ENCODE results near the gene NBL1.
"Not testable (repeated sequence)": the region's sequence is repeated elsewhere in the genome, so short reads cannot be mapped to it uniquely, and the experiment has no call there.

The NBL1 gene

GRCh38 chr1:19629357-19629756 is 14.8 kb upstream of the NBL1 start:
- TF ChIP-seq CTCF (IDR thresholded peaks at IDR 0.05; ENCODE audit: borderline replicate concordance, control extremely low read depth, extremely low read depth, insufficient read depth, missing control alignments) = no peak
- DNase-seq (ENCODE audit: low spot score) = no peak
- in situ Hi-C loops (cut with MboI; ENCODE audit: low sequenced_read_pairs, unreplicated experiment) = no loop called here

GRCh38 chr1:19630192-19630591 is 13.9 kb upstream of the NBL1 start:
- DNase-seq (ENCODE audit: low spot score); in situ Hi-C loops (cut with MboI; ENCODE audit: low sequenced_read_pairs, unreplicated experiment): not testable (repeated sequence)

- in situ Hi-C loops (cut with MboI; ENCODE audit: low sequenced_read_pairs, unreplicated experiment) = no loop called here
- DNase-seq (ENCODE audit: low spot score) = no peak
- TF ChIP-seq CTCF (IDR thresholded peaks at IDR 0.05; ENCODE audit: borderline replicate concordance, control extremely low read depth, extremely low read depth, insufficient read depth, missing control alignments) = no peak
Observed at GRCh38 chr1:19630720-19631395, 13.3 kb upstream of the NBL1 start.

GRCh38 chr1:19632211-19632610 is 11.9 kb upstream of the NBL1 start:
- no peak for DNase-seq (ENCODE audit: low spot score)
- in situ Hi-C loops (cut with MboI; ENCODE audit: low sequenced_read_pairs, unreplicated experiment) = no loop called here

GRCh38 chr1:19633106-19633505 is 11.0 kb upstream of the NBL1 start:
- in situ Hi-C loops (cut with MboI; ENCODE audit: low sequenced_read_pairs, unreplicated experiment) = no loop called here
- DNase-seq (ENCODE audit: low spot score) = no peak
- TF ChIP-seq CTCF (IDR thresholded peaks at IDR 0.05; ENCODE audit: borderline replicate concordance, control extremely low read depth, extremely low read depth, insufficient read depth, missing control alignments) = no peak

More at GRCh38 chr1:19632211-19632610, 11.9 kb upstream of the NBL1 start:
- TF ChIP-seq CTCF (IDR thresholded peaks at IDR 0.05; ENCODE audit: borderline replicate concordance, control extremely low read depth, extremely low read depth, insufficient read depth, missing control alignments) = no peak

GRCh38 chr1:19635064-19635463 is 9.0 kb upstream of the NBL1 start:
- in situ Hi-C loops (cut with MboI; ENCODE audit: low sequenced_read_pairs, unreplicated experiment); DNase-seq (ENCODE audit: low spot score): not testable (repeated sequence)

GRCh38 chr1:19635646-19636045 is 8.5 kb upstream of the NBL1 start:
- no peak for TF ChIP-seq CTCF (IDR thresholded peaks at IDR 0.05; ENCODE audit: borderline replicate concordance, control extremely low read depth, extremely low read depth, insufficient read depth, missing control alignments)
- DNase-seq (ENCODE audit: low spot score) = no peak
- in situ Hi-C loops (cut with MboI; ENCODE audit: low sequenced_read_pairs, unreplicated experiment) = no loop called here

GRCh38 chr1:19636065-19636464 is 8.0 kb upstream of the NBL1 start:
- in situ Hi-C loops (cut with MboI; ENCODE audit: low sequenced_read_pairs, unreplicated experiment) = no loop called here
- TF ChIP-seq CTCF (IDR thresholded peaks at IDR 0.05; ENCODE audit: borderline replicate concordance, control extremely low read depth, extremely low read depth, insufficient read depth, missing control alignments) = no peak
- no peak for DNase-seq (ENCODE audit: low spot score)

GRCh38 chr1:19636749-19637148 is 7.4 kb upstream of the NBL1 start:
- in situ Hi-C loops (cut with MboI; ENCODE audit: low sequenced_read_pairs, unreplicated experiment); DNase-seq (ENCODE audit: low spot score): not testable (repeated sequence)

All from GM13976 (cell line).